SU-DHL-6 (cell line): ENCODE results near the gene CCND2.

Source experiments
- CTCF ChIP-seq: fragments of 200-600 bp; sonication (generic); IDR thresholded peaks from one replicate; pipeline ENCODE4 v1.5.1; 2017; ENCODE audit warnings: antibody characterized with exemption, mild to moderate bottlenecking, low read length, moderate library complexity; ENCODE audit not compliant: insufficient read depth, poor library complexity, severe bottlenecking
- EZH2phosphoT487 ChIP-seq: fragments of 200-600 bp; sonication (generic), shearing (Covaris generic); conservative IDR thresholded peaks from 2 replicates; pipeline ENCODE4 v1.6.1; 2018; ENCODE audit warnings: mild to moderate bottlenecking, antibody characterized with exemption, low read length, moderate library complexity, mixed read lengths

GRCh38 chr12:4297617-4298016 lies 24.1 kb downstream of the CCND2 start:
- TF ChIP-seq CTCF, result no peak
- TF ChIP-seq EZH2phosphoT487, result no peak
